K562 (cell line): Measurements from ENCODE around the gene HIRIP3. TPM values are rescaled to one million over a fixed set of nuclear protein-coding genes. Genes with fewer than 3 reads are reported as not detected.

ENCODE experiments used
- ATF1 ChIP-seq, 2 experiments: fragments of 450-650 bp in 1 of 2; IDR thresholded peaks; 2 replicates each; pipeline ENCODE4 v1.6.1; 2016; ENCODE audit warnings: missing compliant biosample characterization in 1 of 2, missing genetic modification characterization in 1 of 2
- KLF16 ChIP-seq: IDR thresholded peaks from 2 replicates; pipeline ENCODE4 v1.6.1; 2016; ENCODE audit warnings: antibody characterized with exemption
- NFE2 ChIP-seq: IDR thresholded peaks from 2 replicates; pipeline ENCODE4 v1.6.1; 2014; ENCODE audit warnings: antibody characterized with exemption, low read depth
- NR3C1 ChIP-seq: sonication (generic); formaldehyde crosslinking; IDR thresholded peaks from 2 replicates; pipeline ENCODE4 v1.8.1; 2022; ENCODE audit warnings: missing genetic modification reagents
- ZBTB7A ChIP-seq: IDR thresholded peaks from 2 replicates; pipeline ENCODE4 v1.6.1; 2011; ENCODE audit warnings: low read depth, mild to moderate bottlenecking, low read length, moderate library complexity, borderline replicate concordance; ENCODE audit not compliant: control insufficient read depth
- ZFP36 ChIP-seq: fragments of 150-350 bp; IDR thresholded peaks from 2 replicates; pipeline ENCODE4 v1.6.1; 2018; ENCODE audit warnings: low read length, low read depth; ENCODE audit not compliant: partially characterized antibody
- ZNF3 ChIP-seq: fragments of 250-450 bp; sonication (Bioruptor Pico); IDR thresholded peaks from 2 replicates; pipeline ENCODE4 v1.5.0; 2021; ENCODE audit warnings: mild to moderate bottlenecking, moderate library complexity
- ZNF398 ChIP-seq: fragments of 250-450 bp; sonication (Bioruptor Pico); IDR thresholded peaks from 2 replicates; pipeline ENCODE4 v1.8.0; 2021; ENCODE audit warnings: moderate library complexity, mild to moderate bottlenecking, inconsistent platforms
- polyA plus RNA-seq, 8 experiments: library from polyadenylated mRNA; depleted of rRNA in 4 of 8; stranded (reverse) in 5 of 8; unstranded in 3 of 8; fragments of >200 nt; fragmentation: Nextera tagmentation in 2 of 8; fragmentation: Illumina TruSeq in 1 of 8; extraction: Ambion mirVana in 2 of 8; extraction: Trizol in 1 of 8; gene quantifications; 2 replicates each; pipeline versions ENCODE4 v1.2.1 to v1.2.3, GENCODE V29; 2011 to 2014; ENCODE audit warnings: inconsistent platforms in 1 of 8, missing spikeins in 1 of 8
- total RNA-seq, 7 experiments: library from RNA; depleted of rRNA in 6 of 7; stranded (reverse); fragments of >200 nt in 6 of 7; fragmentation: Illumina TruSeq in 2 of 7; extraction: Trizol in 2 of 7; gene quantifications; 2 replicates each; pipeline versions ENCODE4 v1.2.1 to v1.2.3, GENCODE V29; 2011 to 2021; ENCODE audit warnings: low replicate concordance in 1 of 7
- TF ChIP-seq, protein P1 (sequence below), 2 experiments: fragments of 450-650 bp in 1 of 2; sonication (generic) in 1 of 2; formaldehyde crosslinking in 1 of 2; IDR thresholded peaks; 2 replicates each; pipeline versions ENCODE4 v1.7.1 to v1.9.0; 2016 to 2022; ENCODE audit warnings: inconsistent platforms in 1 of 2, mild to moderate bottlenecking in 1 of 2, missing genetic modification reagents in 1 of 2
- TF ChIP-seq, protein P2 (sequence below): sonication (generic); formaldehyde crosslinking; IDR thresholded peaks from 2 replicates; pipeline ENCODE4 v1.8.0; 2022; ENCODE audit warnings: mild to moderate bottlenecking, missing genetic modification reagents

The HIRIP3 gene
- total and polyA plus RNA-seq, 9 of the 15 experiments (the other 6 are each of a cell fraction or from before 2014, with no cell fraction given): 3.3 to 38.2 (median 18.2) TPM

DNA sequence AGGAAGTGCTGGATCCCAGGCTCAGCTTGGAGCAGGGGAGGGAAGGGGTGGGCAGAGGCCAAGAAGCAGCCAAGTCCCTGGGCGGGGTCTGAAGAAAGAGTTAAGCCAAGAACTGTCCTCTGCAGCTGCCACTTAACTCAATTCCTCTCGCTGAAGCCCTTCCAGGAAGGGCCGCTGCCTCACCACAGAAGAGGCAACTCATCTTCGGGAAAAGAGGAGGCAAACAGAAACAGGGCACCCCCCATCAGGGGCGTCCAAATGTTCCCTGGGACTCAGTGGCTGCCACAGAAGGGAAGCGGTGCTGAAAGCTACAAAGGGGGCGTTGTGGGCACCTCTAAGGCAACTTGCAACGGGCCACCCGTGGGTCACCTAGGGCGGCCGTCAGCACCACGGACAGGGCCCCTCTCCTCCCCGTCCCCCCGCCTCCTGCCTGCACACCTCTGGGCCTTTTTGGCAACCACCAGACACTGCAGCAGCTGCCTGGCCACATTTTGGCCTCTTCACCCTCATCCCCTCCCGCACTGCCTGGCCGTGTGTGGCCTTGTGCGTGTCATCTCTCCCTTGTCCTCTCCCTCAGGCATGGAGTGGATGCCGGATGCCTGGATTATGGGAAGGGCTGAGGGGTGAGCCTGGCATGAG lies 33.1 kb upstream of the HIRIP3 start (continued):
- TF ChIP-seq, protein P1, sequence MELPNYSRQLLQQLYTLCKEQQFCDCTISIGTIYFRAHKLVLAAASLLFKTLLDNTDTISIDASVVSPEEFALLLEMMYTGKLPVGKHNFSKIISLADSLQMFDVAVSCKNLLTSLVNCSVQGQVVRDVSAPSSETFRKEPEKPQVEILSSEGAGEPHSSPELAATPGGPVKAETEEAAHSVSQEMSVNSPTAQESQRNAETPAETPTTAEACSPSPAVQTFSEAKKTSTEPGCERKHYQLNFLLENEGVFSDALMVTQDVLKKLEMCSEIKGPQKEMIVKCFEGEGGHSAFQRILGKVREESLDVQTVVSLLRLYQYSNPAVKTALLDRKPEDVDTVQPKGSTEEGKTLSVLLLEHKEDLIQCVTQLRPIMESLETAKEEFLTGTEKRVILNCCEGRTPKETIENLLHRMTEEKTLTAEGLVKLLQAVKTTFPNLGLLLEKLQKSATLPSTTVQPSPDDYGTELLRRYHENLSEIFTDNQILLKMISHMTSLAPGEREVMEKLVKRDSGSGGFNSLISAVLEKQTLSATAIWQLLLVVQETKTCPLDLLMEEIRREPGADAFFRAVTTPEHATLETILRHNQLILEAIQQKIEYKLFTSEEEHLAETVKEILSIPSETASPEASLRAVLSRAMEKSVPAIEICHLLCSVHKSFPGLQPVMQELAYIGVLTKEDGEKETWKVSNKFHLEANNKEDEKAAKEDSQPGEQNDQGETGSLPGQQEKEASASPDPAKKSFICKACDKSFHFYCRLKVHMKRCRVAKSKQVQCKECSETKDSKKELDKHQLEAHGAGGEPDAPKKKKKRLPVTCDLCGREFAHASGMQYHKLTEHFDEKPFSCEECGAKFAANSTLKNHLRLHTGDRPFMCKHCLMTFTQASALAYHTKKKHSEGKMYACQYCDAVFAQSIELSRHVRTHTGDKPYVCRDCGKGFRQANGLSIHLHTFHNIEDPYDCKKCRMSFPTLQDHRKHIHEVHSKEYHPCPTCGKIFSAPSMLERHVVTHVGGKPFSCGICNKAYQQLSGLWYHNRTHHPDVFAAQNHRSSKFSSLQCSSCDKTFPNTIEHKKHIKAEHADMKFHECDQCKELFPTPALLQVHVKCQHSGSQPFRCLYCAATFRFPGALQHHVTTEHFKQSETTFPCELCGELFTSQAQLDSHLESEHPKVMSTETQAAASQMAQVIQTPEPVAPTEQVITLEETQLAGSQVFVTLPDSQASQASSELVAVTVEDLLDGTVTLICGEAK (IDR thresholded peaks at IDR 0.05): 0 out of 2 replicates have a peak, but pooled peaks have one; percentile 13
- TF ChIP-seq, protein P1 (CRISPR knock-in tag; IDR thresholded peaks at IDR 0.05): no peak
- TF ChIP-seq ZNF3 (CRISPR knock-in tag) (no peak), ZNF398 (no peak), NR3C1 (0 out of 2 replicates have a peak, but pooled peaks have one; percentile 31), NFE2 (no peak), KLF16 (no peak), ATF1 (CRISPR knock-in tag; IDR thresholded peaks at IDR 0.05) (no peak), ATF1 (tag; IDR thresholded peaks at IDR 0.05) (no peak), ZFP36 (no peak), ZBTB7A (peak; percentile 47; the same call in 1 of the 2 replicates)
- TF ChIP-seq, protein P2, sequence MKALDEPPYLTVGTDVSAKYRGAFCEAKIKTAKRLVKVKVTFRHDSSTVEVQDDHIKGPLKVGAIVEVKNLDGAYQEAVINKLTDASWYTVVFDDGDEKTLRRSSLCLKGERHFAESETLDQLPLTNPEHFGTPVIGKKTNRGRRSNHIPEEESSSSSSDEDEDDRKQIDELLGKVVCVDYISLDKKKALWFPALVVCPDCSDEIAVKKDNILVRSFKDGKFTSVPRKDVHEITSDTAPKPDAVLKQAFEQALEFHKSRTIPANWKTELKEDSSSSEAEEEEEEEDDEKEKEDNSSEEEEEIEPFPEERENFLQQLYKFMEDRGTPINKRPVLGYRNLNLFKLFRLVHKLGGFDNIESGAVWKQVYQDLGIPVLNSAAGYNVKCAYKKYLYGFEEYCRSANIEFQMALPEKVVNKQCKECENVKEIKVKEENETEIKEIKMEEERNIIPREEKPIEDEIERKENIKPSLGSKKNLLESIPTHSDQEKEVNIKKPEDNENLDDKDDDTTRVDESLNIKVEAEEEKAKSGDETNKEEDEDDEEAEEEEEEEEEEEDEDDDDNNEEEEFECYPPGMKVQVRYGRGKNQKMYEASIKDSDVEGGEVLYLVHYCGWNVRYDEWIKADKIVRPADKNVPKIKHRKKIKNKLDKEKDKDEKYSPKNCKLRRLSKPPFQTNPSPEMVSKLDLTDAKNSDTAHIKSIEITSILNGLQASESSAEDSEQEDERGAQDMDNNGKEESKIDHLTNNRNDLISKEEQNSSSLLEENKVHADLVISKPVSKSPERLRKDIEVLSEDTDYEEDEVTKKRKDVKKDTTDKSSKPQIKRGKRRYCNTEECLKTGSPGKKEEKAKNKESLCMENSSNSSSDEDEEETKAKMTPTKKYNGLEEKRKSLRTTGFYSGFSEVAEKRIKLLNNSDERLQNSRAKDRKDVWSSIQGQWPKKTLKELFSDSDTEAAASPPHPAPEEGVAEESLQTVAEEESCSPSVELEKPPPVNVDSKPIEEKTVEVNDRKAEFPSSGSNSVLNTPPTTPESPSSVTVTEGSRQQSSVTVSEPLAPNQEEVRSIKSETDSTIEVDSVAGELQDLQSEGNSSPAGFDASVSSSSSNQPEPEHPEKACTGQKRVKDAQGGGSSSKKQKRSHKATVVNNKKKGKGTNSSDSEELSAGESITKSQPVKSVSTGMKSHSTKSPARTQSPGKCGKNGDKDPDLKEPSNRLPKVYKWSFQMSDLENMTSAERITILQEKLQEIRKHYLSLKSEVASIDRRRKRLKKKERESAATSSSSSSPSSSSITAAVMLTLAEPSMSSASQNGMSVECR (CRISPR knock-in tag): 0 out of 2 replicates have a peak, but pooled peaks have one; percentile 29
